ENCODE results near the gene CYP2W1.
"Not testable (repeated sequence)": the region's sequence is repeated elsewhere in the genome, so short reads cannot be mapped to it uniquely, and the experiment has no call there.

The CYP2W1 gene

DNA sequence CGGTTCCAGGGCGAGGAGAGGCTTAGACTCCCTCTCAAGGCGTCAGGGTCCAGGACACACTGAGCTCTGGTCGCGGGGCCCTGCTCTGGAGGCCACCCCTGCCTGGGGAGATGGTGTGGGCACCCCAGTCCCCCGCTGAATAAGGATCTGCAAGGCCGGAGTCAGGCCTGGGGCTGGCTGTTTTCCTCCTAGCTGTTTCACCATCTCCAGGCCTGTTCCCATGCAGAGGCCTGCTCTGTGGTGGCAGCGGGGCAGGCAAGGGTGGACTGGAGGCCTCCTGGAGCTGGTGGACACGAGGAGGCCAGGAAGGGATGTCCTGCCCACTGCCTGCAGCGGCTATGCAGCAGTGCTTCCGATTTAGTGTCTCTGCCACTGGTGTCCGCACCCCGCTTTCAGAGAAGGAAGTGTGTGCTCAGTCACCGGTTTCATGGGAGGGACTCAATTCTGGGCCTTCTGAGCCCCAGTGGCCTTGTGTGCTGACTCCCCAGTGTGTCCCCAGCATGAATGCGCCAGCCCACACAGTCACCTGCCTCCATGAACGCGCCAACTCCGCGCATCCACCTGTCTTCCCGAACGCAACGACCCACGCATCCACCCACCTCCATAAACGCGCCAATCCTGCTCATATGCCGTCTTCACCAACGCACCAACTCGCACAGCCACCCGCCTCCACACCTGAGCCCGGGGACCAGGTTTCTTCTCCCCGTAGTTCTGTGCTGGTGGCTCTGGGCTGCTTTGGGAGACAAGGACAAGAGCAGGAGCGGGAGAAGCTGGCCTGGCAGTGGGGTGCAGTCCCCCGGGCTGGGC lies 46.9 kb downstream of the CYP2W1 start:
- DNase-seq (ENCODE audit: low read depth) = no peak

- no peak for DNase-seq (ENCODE audit: low read depth)
These were observed 47.6 kb downstream of the CYP2W1 start for GRCh38 chr7:1030444-1031070.

- no peak for DNase-seq (ENCODE audit: low read depth)
These were observed 48.9 kb downstream of the CYP2W1 start for GRCh38 chr7:1031716-1032455.

DNA sequence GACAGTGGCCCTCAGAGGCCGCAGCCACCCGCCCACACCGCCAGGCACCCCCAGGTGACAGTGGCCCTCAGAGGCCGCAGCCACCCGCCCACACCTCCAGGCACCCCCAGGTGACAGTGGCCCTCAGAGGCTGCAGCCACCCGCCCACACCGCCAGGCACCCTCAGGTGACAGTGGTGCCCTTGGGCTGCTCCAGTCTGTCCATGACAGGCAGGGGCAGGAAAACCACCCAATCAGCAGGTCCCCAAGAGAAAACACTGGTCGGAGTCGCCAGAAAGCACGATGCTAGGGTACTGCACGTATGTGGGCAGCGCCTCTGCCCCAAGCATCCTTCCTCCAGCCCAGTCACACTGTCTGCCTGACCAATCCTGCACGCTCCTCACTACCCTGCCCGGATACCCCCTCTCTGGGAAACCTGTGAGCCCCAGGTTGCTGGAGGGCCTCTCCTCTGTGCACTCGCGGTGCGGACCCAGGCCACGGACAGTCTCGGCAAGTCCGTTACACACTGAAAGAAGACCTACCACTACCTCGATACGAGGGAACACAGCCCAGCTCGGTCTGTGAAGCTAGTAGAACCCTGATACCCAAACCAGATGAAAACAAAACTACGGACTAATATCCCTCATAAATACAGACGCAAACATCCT lies 49.7 kb downstream of the CYP2W1 start:
- DNase-seq (ENCODE audit: low read depth) = no peak

DNA sequence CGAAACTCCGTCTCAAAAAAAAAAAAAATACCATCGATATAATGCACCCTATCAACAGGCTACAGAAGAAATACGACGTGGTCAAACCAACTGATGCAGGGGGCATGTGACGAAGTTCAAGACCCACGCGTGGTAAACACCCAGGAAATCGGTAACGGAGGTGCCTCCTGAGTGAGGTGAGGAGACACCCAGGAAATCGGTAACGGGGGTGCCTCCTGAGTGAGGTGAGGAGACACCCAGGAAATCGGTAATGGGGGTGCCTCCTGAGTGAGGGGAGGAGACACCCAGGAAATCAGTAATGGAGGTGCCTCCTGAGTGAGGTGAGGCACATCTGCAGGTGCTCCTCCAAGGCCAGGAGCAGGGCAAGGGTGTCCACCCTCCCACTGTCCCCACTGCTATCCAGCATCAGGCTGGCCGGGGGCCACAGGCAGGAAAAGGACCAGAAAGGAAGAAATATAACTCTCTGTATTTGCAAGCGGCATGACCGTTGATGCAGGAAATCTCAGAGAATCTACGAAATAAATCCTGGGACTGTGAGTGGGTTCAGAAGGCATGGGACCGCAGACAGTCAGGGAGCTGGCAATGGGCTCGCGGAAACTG lies 50.7 kb downstream of the CYP2W1 start:
- DNase-seq (ENCODE audit: low read depth) = peak; percentile 27

- DNase-seq (ENCODE audit: low read depth) = not testable (repeated sequence)
These were observed 51.8 kb downstream of the CYP2W1 start for GRCh38 chr7:1034769-1035168.

DNA sequence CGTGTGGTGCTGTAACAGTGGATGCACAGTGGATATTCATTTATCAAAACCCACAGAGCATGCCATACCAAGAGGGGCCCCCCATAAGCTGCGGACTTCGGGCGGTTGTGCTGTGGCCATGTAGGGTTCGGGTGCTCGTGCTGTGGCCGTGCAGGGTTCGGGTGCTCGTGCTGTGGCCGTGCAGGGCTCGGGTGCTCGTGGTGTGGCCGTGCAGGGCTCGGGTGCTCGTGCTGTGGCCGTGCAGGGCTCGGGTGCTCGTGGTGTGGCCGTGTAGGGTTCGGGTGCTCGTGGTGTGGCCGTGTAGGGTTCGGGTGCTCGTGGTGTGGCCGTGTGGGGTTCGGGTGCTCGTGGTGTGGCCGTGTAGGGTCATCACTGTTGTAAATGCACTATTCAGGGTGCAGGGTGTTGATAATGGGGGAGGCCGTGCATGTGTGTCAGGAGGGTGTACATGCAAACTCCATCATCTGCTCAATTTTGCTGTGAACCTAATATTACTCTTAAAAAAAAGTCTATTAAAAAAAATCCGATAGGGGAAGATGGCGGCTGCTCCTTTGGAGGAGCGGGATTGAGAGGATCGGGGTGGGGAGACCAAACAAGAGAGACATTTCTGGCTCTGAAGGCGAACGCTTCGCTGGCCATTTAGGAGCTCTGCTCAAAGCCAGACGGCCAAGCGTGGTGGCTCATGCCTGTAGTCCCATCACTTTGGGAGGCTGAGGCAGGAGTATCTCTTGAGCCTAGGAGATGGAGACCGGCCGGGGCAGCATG lies 53.4 kb downstream of the CYP2W1 start:
- not testable (repeated sequence) for DNase-seq (ENCODE audit: low read depth)

Data from activated T-helper 1 cell treated with Interleukin-2 at 50 U/mL for 16 hours (primary cell).